SU-DHL-6 (cell line): ENCODE results near the gene FIZ1.

ENCODE experiments used
- CTCF ChIP-seq: fragments of 200-600 bp; sonication (generic); IDR thresholded peaks from one replicate; pipeline ENCODE4 v1.5.1; 2017; ENCODE audit warnings: antibody characterized with exemption, mild to moderate bottlenecking, low read length, moderate library complexity; ENCODE audit not compliant: insufficient read depth, poor library complexity, severe bottlenecking
- EZH2phosphoT487 ChIP-seq: fragments of 200-600 bp; sonication (generic), shearing (Covaris generic); conservative IDR thresholded peaks from 2 replicates; pipeline ENCODE4 v1.6.1; 2018; ENCODE audit warnings: mild to moderate bottlenecking, antibody characterized with exemption, low read length, moderate library complexity, mixed read lengths

GRCh38 chr19:55579766-55580621, 19.3 kb downstream of the FIZ1 start:
- TF ChIP-seq CTCF = no peak
- no peak for TF ChIP-seq EZH2phosphoT487
